GM19099 (cell line): Measurements from ENCODE around the gene TMEM255B.

Experiments
- POLR2A ChIP-seq: IDR thresholded peaks from 3 replicates; pipeline ENCODE4 v1.6.1; 2011; ENCODE audit warnings: low read depth; ENCODE audit not compliant: insufficient read length; ENCODE audit errors: extremely low read depth

TMEM255B gene

GRCh38 chr13:113744197-113745000, 14.6 kb upstream of the TMEM255B start:
- no peak for TF ChIP-seq POLR2A

- TF ChIP-seq POLR2A, result no peak
Observed at GRCh38 chr13:113745059-113745458, 14.0 kb upstream of the TMEM255B start.

- no peak for TF ChIP-seq POLR2A
Observed at GRCh38 chr13:113746143-113746525, 12.9 kb upstream of the TMEM255B start.

- no peak for TF ChIP-seq POLR2A
Observed at GRCh38 chr13:113746671-113747070, 12.4 kb upstream of the TMEM255B start.

GRCh38 chr13:113747291-113747833, 11.7 kb upstream of the TMEM255B start:
- TF ChIP-seq POLR2A, result no peak

DNA sequence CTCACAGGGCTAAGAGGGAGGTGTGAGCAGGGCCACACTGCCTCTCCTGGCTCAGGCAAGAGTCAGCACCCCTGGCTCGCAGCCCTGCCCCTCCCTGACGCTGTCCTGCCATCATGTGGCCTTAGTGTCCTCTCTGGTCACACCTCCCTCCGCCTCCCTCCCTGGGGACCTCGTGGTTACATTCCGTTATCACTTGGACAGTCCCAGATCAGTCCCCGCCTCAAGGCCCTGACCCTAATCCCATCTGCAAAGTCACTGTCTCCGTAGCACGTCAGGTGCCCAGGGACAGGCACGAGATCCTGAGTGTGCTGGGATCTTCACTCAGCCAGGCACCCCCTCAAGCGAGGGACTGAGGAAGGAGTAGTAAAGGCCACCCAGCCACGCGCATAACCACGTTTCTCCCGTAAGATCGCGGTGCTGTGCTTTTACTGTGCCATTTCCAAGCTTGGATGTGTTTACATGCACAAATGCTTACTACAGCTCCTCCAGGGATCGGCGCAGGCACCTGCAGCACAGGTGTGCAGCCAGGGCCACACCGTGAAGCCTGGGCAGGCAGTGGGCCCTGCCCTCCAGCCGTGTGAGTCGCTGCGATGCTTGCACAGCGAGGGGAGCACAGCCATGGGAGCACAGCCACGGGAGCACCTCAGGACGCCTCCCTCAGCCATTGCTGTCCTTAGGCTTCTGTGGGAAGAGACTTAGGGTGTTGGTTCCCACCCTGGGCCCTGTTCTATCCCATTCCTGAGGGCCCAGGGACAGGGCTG, 10.7 kb upstream of the TMEM255B start:
- no peak for TF ChIP-seq POLR2A

DNA sequence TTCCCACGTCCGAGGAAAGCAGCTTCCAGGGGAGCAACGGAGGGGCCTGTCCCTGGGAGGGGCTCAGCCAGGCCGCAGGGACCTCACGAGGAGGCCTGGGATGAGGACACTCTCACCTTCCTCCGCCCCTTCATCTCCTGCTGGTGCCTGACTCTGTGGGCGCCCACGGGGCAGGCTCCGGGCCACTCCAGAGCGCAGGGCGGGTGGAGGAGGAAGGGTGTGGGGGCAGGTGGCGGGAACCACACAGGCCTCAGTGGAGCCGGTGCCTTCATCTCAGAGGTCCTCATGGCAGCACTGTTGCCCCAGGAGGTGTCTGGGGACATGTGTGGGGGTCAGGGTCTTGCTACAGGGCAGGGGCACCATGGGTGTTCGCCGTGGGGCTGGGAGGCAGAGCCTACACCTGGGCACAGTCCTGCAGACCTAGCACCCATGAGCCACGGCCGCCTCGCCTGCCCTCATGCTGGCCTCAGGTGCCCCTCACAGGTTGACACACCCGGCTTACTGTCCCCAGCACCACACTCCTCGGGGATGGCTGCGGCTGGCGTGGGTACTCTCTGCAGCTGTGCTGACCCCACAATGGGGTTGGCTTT, 10.1 kb upstream of the TMEM255B start:
- no peak for TF ChIP-seq POLR2A

- no peak for TF ChIP-seq POLR2A
Observed at GRCh38 chr13:113749507-113749906, 9.5 kb upstream of the TMEM255B start.

DNA sequence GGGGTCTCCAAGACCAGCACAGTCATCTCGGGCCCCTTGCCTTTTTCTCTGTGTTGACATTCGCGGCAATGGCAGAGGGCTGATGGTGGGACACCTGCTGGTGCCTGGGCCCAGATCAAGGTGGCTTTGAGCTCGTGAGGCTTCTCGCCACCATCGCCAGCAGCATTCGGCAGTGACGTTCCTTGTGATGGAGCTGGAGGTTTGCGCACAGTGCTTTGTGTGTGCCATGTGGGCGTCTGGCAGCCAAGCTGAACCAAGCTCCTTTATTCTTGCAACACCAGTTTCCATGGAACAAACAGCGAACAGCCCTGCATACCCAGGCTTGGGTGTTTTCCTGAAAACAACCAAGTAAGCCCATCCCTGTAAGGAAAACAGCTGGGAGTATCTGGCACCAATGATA, 9.1 kb upstream of the TMEM255B start:
- TF ChIP-seq POLR2A, result no peak

DNA sequence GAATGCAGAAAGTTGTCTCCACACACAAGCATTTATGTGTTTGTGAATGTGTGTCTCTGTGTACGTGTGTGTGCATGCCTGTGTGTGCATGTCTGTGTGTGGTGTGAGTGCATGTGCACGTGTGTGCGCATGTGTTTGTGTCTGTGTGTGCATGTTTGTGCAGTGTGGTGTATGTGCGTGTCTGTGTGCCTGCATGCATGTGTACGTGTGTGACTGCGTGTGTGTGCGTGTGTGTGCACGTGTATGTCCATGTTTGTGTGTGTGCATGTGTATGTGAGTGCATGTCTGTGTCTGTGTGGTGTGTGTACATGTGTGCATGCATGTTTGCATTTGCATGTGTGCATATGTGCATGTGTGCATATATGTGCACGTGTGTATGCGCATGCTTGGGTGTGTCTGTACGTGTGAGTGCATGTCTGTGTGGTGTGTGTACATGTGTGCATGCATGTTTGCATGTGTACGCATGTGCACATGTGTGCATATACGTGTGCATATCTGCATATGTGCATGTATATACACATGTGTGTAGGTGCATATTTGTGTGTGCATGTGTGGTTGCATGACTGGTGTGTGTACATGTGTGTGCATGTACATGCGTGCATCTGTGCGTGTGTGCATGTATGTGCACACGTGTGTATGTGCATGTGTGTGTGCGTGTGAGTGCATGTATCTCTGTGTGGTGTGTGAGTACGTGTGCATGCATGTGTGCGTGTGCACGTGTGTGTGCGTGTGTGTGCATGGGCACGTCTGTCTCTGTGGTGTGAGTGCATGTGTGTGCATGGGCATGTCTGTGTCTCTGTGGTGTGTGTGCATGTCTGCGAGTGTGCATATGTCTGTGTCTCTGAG, 8.2 kb upstream of the TMEM255B start:
- no peak for TF ChIP-seq POLR2A

DNA sequence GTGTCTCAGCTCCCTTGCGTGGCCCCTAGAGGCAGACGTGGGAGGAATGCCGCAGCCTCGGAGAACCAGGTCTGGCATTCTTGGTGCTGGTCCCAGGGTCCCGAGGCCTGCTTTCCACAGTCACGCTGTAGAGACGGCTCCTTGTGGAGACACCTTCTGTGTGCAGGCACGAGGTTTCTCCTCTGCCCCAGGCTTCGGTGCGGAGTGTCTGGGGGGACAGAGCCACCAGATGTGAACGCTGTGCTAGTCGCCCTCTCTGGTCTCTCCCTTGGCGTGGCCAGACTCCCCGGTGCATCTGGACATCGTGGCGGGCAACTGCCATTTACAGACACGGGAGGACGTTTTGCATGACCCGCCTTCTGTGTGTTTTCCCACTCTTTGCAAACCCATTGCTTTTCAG, 7.5 kb upstream of the TMEM255B start:
- no peak for TF ChIP-seq POLR2A

DNA sequence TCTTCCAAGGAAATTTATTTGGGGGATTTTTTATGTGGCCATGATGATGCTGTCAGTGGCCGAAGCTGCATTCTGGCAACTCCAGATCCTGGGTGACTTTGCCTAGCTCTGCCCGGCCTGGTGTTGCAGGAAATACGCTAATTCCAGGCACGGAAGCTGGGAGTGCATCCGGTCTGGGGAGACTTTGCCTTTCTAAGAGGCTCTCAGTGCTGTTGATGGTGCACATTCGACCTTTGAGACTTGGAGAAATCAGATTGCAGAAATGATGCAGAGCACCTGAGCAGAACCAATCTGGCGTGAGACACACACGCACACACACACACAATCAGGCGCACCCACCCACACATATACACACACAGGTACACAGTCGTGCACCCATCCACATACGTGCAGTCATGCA, 5.9 kb upstream of the TMEM255B start:
- no peak for TF ChIP-seq POLR2A

- no peak for TF ChIP-seq POLR2A
Observed at GRCh38 chr13:113754242-113754641, 4.8 kb upstream of the TMEM255B start.

GRCh38 chr13:113754691-113755090, 4.3 kb upstream of the TMEM255B start:
- no peak for TF ChIP-seq POLR2A
